Measurements from ENCODE around the gene LZIC.

The LZIC gene

GRCh38 chr1:9910076-9910422 lies 33.1 kb downstream of the LZIC start, which contains the start of gene CTNNBIP1:
Gene CTNNBIP1, minus strand, starts transcription at chr1:9910269. Its CDS starts 38,205 bp downstream, at chr1:9872064.
- no peak for DNase-seq

DNA sequence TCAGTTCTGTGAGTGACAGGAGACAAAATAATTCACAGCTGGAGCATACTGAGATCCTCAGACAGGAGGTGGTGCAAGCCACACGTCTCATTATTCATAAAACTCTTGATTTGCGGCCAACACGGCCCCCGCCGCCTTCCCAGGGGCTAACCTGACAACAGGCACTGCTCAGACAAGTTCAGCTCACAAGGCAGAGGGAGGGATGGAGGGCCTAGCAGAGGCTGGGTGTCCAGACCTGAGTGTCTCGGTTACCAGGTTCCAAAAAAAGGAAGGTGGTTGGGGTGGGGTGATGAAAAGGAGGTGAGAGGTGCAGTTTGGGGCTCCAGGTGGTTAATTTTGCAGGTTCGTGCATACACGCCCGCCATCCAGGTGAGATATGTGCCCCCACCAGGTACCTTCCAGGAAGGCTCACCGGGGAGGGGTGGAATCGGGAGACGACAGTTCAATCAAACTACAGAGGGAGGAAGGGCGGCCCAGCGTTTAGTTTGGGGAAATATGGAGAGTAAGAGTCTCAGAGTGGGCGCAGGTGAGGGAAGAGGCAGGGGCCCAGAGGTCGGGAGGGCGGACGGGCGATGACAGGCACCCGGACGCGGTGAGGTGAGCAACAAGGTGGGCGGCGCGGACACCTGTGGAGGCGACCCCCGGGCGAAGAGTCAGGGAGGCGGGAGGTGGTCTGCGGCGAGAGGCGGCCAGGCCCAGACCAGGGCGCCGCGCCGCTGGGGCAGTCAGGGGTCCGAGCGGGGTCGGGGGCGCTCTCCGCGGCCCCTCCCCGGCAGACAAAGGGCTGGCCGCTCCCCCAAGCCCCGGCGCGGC lies 33.8 kb downstream of the LZIC start:
- DNase-seq, result peak; percentile 42

GRCh38 chr1:9908871-9909233 lies 34.3 kb downstream of the LZIC start:
- DNase-seq, result no peak

GRCh38 chr1:9907441-9907840 lies 35.8 kb downstream of the LZIC start:
- DNase-seq, result no peak

DNA sequence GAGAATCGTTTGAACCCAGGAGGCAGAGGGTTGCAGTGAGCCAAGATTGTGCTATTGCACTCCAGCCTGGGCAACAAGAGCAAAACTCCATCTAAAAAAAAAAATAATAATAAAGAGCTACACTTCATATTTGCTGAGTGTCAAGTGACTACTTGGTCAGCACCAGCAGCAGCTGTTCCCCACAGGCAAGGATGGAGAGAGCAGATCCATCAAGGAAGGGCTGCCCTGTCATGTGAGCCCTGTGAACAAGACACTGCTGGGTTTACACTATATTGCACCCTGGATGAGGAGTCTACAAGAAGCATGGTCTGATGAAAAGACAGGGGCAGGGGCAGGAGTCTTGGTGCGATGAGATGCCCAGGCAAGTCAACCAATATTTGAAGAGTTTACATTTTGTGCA lies 36.7 kb downstream of the LZIC start:
- no peak for DNase-seq

DNA sequence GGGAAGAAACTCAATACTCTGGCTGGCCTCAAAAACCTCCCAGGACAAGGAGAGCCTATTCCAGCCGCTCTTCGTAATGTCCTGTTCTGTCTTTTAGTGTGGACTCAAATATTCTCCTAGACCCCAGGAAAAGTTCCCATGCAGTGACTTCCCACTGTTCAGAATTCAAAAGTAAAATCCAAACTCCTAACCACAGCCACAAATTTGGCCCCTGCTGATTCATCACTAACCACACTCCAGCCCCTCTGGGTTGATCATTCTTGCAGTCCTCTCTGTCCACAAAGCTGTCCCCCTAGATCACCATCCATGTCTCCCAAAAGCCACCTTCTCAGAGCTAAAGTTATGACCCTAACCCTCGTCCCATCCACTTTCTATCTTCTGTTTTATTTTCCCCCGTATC lies 38.2 kb downstream of the LZIC start:
- DNase-seq, result no peak

DNA sequence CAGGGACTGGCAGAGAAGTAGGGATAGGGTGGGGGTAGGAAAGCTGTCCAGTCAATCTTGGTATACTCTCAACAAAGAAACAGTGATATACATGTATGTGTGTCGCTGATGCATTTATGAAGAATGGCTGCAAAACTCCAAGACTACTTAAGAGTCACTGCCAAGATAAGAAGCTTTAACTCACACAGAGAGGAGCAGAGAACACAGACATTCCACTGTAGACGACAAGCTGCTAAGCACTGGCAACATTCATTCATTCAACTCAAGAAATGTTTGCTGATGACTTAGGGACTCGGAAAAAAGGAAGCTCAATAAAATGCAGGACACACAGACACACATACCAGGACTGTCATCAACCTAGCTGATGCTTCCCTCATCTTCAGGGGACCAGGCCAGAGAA lies 38.6 kb downstream of the LZIC start:
- DNase-seq, result no peak

DNA sequence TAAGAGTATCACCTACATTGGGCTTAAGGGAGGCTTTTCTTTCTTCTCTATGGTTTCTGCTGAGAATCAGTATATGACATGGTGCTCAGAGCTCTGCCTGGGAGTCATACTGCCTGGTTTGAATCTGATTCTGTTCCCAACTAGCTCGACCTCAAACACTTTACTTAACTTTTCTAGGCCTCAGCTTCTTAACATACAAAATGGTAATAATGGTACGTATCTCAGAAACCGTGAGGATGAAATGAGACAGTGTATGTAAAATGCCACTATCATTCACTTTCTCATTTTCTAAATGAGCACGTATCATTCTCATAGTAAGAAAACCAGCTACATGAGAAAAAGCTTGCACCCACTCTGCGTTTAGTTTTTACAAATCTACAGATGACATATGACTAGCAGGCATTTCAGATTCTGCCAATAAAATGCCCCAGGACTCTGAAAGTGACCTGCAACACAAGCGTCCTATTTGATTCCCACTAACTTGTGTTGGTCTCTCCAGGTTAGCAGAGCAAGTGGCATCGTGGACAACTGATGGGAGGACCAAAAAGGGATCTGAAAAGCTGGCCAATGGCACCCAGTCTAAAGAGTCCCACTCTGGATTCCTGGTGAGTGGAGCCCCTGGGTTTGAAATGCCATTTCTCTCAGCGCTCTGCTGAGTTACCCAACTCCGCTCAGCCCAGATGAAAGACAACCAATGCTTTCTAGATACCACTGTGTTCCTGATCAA lies 39.2 kb downstream of the LZIC start:
- DNase-seq, result no peak

GRCh38 chr1:9902060-9902452 lies 41.1 kb downstream of the LZIC start:
- DNase-seq, result no peak

- no peak for DNase-seq
These were observed 41.8 kb downstream of the LZIC start for GRCh38 chr1:9901148-9902059.

GRCh38 chr1:9900142-9901043 lies 42.8 kb downstream of the LZIC start:
- DNase-seq, result peak; percentile 87

- DNase-seq, result no peak
These were observed 49.1 kb downstream of the LZIC start for GRCh38 chr1:9894115-9894514.

GRCh38 chr1:9892563-9893528 lies 50.3 kb downstream of the LZIC start:
- no peak for DNase-seq

- peak; percentile 1 for DNase-seq
These were observed 52.0 kb downstream of the LZIC start for GRCh38 chr1:9891207-9891606.

DNA sequence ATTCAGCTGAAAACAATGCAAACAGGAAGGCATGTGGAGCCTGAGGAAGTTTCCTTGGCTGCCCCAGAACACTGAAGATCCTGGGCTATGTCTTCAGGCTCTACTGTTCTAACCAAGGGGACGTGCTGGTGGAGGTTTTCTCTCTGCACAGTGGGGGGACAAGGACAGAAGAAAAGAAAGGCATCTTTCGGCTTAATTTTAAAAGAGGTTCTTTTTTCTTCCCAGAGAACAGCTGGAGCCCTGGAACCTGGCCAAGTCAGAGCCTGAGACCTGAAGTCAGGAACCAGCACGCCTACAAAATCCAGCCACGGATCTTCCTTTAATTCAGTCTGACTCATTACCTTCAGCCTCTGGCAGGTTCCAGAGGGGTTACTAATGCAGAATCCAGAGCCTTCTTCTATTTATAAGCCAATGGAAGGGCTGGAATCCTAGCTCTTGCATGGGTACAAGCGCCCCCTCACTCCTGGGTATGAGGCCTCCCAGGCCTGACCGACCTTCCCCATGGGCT lies 52.9 kb downstream of the LZIC start:
- no peak for DNase-seq

DNA sequence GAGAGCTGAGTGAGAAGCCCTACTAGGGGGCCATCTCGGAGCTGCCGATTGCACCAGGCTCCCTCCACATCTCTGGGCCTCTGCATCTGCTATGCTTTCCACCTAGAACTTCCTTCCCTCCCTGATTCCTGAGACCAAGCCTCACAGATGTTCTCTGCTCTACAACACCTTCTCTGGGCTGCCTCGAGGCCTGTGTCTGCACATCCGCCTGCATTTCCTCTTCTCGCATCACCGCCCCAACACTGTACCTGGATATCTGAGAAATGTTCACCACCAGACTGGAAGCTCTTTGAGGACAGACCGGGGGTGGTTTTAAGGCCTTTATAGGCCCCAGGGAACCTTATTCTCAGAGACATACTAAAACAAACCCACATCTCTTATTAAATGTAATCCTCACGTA lies 53.8 kb downstream of the LZIC start:
- DNase-seq, result no peak

GRCh38 chr1:9888886-9889285 lies 54.3 kb downstream of the LZIC start:
- no peak for DNase-seq

DNA sequence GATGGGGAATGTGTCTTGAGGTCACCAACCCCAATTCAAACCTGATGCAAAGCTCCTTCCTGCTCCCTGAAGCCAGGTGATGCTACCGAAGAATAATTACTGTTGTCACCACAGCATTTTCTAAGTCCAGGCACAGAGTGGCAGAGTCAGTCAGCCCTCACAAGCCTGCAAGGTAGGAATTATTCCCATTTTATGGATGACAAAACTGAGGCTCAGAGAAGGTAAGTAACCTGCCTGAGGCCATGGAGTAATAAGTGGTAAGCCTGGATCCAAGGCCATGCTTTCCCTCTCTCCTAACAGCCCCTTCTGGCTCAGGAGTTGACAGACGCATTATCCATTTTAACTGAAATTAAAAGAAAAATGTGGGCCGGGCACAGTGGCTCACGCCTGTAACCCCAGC lies 56.1 kb downstream of the LZIC start:
- DNase-seq, result no peak

DNA sequence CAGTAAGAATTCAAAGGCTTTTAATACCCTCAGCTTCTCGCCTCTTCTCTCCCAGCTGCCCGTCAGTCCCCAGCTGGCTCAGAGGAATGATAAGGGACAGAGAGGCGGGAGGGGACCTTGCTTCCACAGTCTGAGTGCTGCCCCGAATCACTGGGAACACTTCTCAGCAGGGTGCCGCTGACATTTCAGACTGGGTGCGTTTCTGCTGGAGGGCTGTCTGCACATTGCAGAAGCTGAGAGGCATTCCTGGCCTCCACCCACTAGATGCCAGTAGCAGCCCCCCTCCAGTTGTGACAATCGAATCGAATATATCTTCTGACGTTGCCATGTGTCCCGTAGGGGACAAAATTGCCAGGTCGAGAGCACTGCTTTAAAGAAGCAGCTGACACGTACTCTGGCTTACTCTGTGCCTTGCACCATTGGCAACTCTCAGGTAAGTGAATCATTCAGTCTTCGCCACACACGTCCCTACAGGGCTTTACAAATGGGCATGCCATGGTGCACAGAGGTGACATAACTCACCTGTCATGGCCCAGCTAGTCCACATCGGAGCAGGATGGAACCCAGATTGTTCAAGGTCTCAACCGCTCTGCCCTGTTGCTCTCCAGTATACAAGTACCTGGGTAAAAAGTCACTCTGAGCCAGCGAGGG lies 57.0 kb downstream of the LZIC start:
- no peak for DNase-seq

GRCh38 chr1:9884805-9885204 lies 58.4 kb downstream of the LZIC start:
- no peak for DNase-seq

All from RPMI8226 (cell line).